SK-N-SH (cell line): ENCODE data around the gene POLL. TPM values are rescaled to one million over a fixed set of nuclear protein-coding genes. Genes with fewer than 3 reads are reported as not detected.

Experiments
- CTCF ChIA-PET: fragments of 300-600, 350-600 bp; formaldehyde crosslinking; extraction: SDS; loops from one replicate; lab custom pipeline; 2021; lab: Yijun Ruan, JAX
- POLR2A ChIA-PET: fragments of 350-600 bp; sonication (Branson Sonifier 250); formaldehyde crosslinking; extraction: SDS; loops from one replicate; lab custom pipeline; 2020; ENCODE audit warnings: antibody characterized with exemption, inconsistent platforms; lab: Yijun Ruan, JAX
- DNase-seq: peaks from one replicate; pipeline ENCODE4 v3.0.0; 2012
- H2AFZ ChIP-seq: fragments of 200-600 bp; sonication (generic); 2 replicates; pipeline ENCODE4 v1.8.1; 2016; ENCODE audit warnings: antibody characterized with exemption, mild to moderate bottlenecking, low read depth
- H3F3A ChIP-seq: fragments of 200-600 bp; sonication (generic); replicated peaks from 2 replicates; pipeline ENCODE3; 2016; ENCODE audit warnings: antibody characterized with exemption, mild to moderate bottlenecking; ENCODE audit not compliant: insufficient read depth
- H3K27ac ChIP-seq, 2 experiments: fragments of 200-500 bp in 1 of 2; fragments of 200-600 bp in 1 of 2; sonication (Bioruptor generic) in 1 of 2; sonication (generic), shearing (Covaris generic) in 1 of 2; 2 replicates each; pipeline versions ENCODE4 v1.5.1 to v1.6.1; 2014 to 2016; ENCODE audit warnings: low read depth in 2 of 2, inconsistent platforms in 1 of 2, low read length in 1 of 2, mild to moderate bottlenecking in 1 of 2, mixed read lengths in 1 of 2
- H3K27me3 ChIP-seq: fragments of 200-600 bp; sonication (generic), shearing (Covaris generic); 2 replicates; pipeline ENCODE4 v1.6.1; 2016; ENCODE audit warnings: mixed run types; ENCODE audit not compliant: insufficient read depth
- H3K36me3 ChIP-seq, 2 experiments: fragments of 200-500 bp in 1 of 2; fragments of 200-600 bp in 1 of 2; sonication (Bioruptor generic) in 1 of 2; sonication (generic) in 1 of 2; replicated peaks in 1 of 2; 2 replicates each; pipeline versions ENCODE3 to v1.5.1; 2014 to 2016; ENCODE audit warnings: low read length in 1 of 2, mild to moderate bottlenecking in 1 of 2; ENCODE audit not compliant: insufficient read depth in 2 of 2, control insufficient read depth in 1 of 2
- H3K4me1 ChIP-seq, 2 experiments: fragments of 200-500 bp in 1 of 2; fragments of 200-600 bp in 1 of 2; sonication (Bioruptor generic) in 1 of 2; sonication (generic), shearing (Covaris generic) in 1 of 2; 2 replicates each; pipeline versions ENCODE4 v1.5.1 to v1.6.1; 2014 to 2016; ENCODE audit warnings: low read depth in 1 of 2, low read length in 1 of 2, mixed run types in 1 of 2; ENCODE audit not compliant: insufficient read depth in 2 of 2, control insufficient read depth in 1 of 2
- H3K4me2 ChIP-seq: fragments of 200-600 bp; sonication (generic), shearing (Covaris generic); 2 replicates; pipeline ENCODE4 v1.6.1; 2017; ENCODE audit warnings: mixed run types
- H3K4me3 ChIP-seq, 2 experiments: fragments of 200-500 bp in 1 of 2; fragments of 200-600 bp in 1 of 2; sonication (Bioruptor generic) in 1 of 2; sonication (generic), shearing (Covaris generic) in 1 of 2; 2 replicates each; pipeline versions ENCODE4 v1.5.1 to v1.8.1; 2014 to 2016; ENCODE audit warnings: low read depth in 2 of 2, inconsistent platforms in 1 of 2, low read length in 1 of 2, mild to moderate bottlenecking in 1 of 2, mixed read lengths in 1 of 2, moderate library complexity in 1 of 2
- H3K79me2 ChIP-seq: fragments of 200-600 bp; sonication (generic); 2 replicates; pipeline ENCODE4 v1.8.1; 2017; ENCODE audit warnings: mild to moderate bottlenecking; ENCODE audit not compliant: insufficient read depth
- H3K9ac ChIP-seq: fragments of 200-600 bp; sonication (generic); 2 replicates; pipeline ENCODE4 v1.6.1; 2017; ENCODE audit warnings: mixed run types
- H3K9me2 ChIP-seq: fragments of 200-600 bp; sonication (generic); 2 replicates; pipeline ENCODE4 v1.6.1; 2017; ENCODE audit warnings: mixed run types
- H3K9me3 ChIP-seq: fragments of 200-600 bp; sonication (generic); 2 replicates; pipeline ENCODE4 v1.6.1; 2017; ENCODE audit warnings: mixed run types, mild to moderate bottlenecking, moderate library complexity
- H4K20me1 ChIP-seq: fragments of 200-600 bp; sonication (generic); 2 replicates; pipeline ENCODE4 v1.6.1; 2017; ENCODE audit warnings: mild to moderate bottlenecking, mixed run types; ENCODE audit not compliant: insufficient read depth
- ELF1 ChIP-seq: IDR thresholded peaks from 2 replicates; pipeline ENCODE4 v1.4.0; 2012
- GABPA ChIP-seq: IDR thresholded peaks from 2 replicates; pipeline ENCODE4 v1.4.0; 2012; ENCODE audit warnings: low read depth, mild to moderate bottlenecking
- JUND ChIP-seq: IDR thresholded peaks from 2 replicates; pipeline ENCODE4 v1.4.0; 2012
- MEF2A ChIP-seq: IDR thresholded peaks from 2 replicates; pipeline ENCODE4 v1.4.0; 2012; ENCODE audit warnings: low read depth, borderline replicate concordance
- POLR2AphosphoS5 ChIP-seq: IDR thresholded peaks from 2 replicates; pipeline ENCODE4 v1.6.1; 2012; ENCODE audit warnings: low read depth, low read length
- RCOR1 ChIP-seq: fragments of 150-350 bp; IDR thresholded peaks from 2 replicates; pipeline ENCODE4 v1.6.1; 2017; ENCODE audit warnings: antibody characterized with exemption, low read length
- SMC3 ChIP-seq: IDR thresholded peaks from 2 replicates; pipeline ENCODE4 v1.6.1; 2012; ENCODE audit warnings: low read depth, low read length, improper control_type of control experiment
- TCF12 ChIP-seq: IDR thresholded peaks from 2 replicates; pipeline ENCODE4 v1.4.0; 2012
- TEAD4 ChIP-seq: IDR thresholded peaks from 2 replicates; pipeline ENCODE4 v1.4.0; 2012; ENCODE audit warnings: mild to moderate bottlenecking, borderline replicate concordance; ENCODE audit not compliant: insufficient read depth
- WGBS: methylation state at CpG from one replicate; pipeline ENCODE4 v1.1.6; 2017; ENCODE audit warnings: low lambda C conversion rate; 5-methylcytosine and 5-hydroxymethylcytosine counted together
- polyA plus RNA-seq, 3 experiments: library from polyadenylated mRNA; depleted of rRNA; stranded (reverse); fragments of >200 nt; gene quantifications; 2 replicates each; pipeline ENCODE4 v1.2.3, GENCODE V29; 2012
- TF ChIP-seq, protein P1 (sequence below): fragments of 150-350 bp; IDR thresholded peaks from 2 replicates; pipeline ENCODE4 v1.6.1; 2017; ENCODE audit warnings: antibody characterized with exemption, low read length, low read depth, borderline replicate concordance
- TF ChIP-seq, protein P2 (sequence below): fragments of 150-350 bp; IDR thresholded peaks from 2 replicates; pipeline ENCODE4 v1.6.1; 2016; ENCODE audit warnings: mild to moderate bottlenecking, low read depth, low read length
- TF ChIP-seq, protein P3 (sequence below): IDR thresholded peaks from 2 replicates; pipeline ENCODE4 v1.4.0; 2012; ENCODE audit warnings: low read depth, borderline replicate concordance

POLL gene
- polyA plus RNA-seq, 1 of the 3 experiments (the other 2 are of a cell fraction), result 22.0 TPM

DNA sequence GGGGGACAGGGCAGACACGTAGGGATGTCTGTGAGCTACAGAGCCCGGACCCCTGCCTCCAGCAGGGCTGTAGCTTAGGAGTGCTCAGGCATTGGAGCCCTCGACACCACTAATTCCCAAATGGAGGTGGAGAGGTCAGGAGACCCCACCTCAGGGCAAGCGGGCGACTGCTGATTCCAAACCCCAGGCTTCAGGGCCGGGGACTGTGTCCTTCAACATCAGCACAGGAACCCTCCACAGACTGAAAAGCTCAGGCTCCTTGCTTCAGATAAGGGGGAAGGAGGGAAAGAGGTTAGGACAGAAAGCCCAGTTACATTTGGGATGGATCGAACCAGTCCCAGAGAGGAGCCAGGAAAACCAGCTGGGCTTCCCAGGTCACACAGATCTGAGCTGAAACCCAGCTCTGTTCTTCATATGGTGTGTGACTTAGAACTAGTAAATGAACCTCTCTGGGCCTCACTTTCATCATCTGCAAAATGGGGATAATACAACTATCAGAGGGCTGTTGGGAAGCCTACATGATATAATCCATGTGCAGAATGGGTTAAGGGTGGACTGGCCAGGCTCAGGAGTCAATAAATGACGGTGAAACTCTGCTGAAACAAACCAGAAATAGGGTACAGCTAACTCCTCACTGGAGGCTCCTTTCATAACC lies 16.7 kb downstream of the POLL start (continued):
- TF ChIP-seq, protein P1, sequence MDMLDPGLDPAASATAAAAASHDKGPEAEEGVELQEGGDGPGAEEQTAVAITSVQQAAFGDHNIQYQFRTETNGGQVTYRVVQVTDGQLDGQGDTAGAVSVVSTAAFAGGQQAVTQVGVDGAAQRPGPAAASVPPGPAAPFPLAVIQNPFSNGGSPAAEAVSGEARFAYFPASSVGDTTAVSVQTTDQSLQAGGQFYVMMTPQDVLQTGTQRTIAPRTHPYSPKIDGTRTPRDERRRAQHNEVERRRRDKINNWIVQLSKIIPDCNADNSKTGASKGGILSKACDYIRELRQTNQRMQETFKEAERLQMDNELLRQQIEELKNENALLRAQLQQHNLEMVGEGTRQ, result no peak
- TF ChIP-seq SMC3, result no peak
- TF ChIP-seq TEAD4, result no peak
- TF ChIP-seq, all 33 proteins: peak for 0

DNA sequence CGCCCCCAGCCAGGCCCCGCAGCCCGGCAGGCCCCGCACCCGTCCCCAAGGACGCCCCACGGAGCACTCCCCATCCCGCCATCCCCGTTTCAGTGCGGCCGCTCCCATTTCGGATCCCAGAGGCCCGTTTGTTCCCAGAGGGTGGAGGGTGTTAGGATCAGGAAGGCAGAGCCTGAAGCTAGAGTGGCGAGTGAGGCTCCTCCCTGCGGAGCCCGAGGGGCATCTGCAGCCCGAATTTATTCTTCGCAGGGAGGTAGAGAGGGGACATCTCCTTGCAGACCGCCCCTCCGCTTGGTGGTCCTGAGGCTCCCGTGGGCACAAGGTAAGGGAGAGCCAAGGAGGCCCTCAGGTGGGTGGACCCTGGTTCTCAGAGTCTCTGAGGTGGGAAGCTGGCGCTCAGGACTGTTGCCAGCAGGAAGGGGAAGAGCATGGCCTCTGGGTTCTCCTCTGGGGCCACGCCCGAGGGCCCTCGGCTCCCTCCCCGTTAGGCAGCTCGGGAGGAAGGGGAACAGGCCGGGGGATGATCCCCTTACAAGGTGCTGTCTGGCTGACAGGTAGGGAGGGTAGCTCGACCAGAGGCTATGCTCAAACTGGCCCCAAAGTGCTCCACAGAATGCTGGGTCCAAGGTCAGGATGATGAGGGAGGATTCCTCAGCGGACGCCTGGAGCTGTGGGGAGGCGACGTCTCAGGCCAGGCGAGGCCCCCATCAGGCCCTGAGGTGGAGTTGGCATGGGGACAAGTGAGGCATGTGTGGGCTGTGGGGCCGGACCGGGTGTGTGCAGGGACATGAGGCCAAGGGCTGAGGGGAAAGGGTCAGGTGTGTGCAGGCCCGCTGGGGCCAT lies 17.4 kb downstream of the POLL start:
- POLR2A ChIA-PET, result interaction anchor here (0.8 to 2.2 kb wide), 6 partner anchors 12 to 356 kb away, joined by 3 to 7 read pairs (median 4); partner anchors contain the start of genes DPCD and POLL
- Histone ChIP-seq H3K79me2 (no peaks in the 10 kb centered on the region), H3K9me2 (no peaks in the 10 kb centered on the region), H4K20me1 (no peaks in the 10 kb centered on the region), H3K9me3 (no peaks in the 10 kb centered on the region), H3K9ac (peak overlapping the region; percentile 62), H2AFZ (peak overlapping the region; percentile 80), H3K4me1 (peaks cover 0 to 29% of the 10 kb centered on the region in 2 experiments; a peak in 1 of 4 replicates), H3K4me2 (peak overlapping the region; percentile 86), H3K27me3 (no peaks in the 10 kb centered on the region; the same call in 1 of the 2 replicates), H3F3A (no peaks in the 10 kb centered on the region), H3K4me3 (peak overlapping the region; percentile 66 to 70), H3K36me3 (no peaks in the 10 kb centered on the region), H3K27ac (no peak overlapping the region; a peak in 1 of 4 replicates)
- DNase-seq, result peak; percentile 56
- no peak for TF ChIP-seq RCOR1
- TF ChIP-seq, protein P1, result no peak
- no peak for TF ChIP-seq ELF1
- TF ChIP-seq MEF2A, result no peak
- no peak for TF ChIP-seq POLR2AphosphoS5
- TF ChIP-seq TCF12, result no peak
- TF ChIP-seq GABPA, result no peak
- TF ChIP-seq, protein P2, sequence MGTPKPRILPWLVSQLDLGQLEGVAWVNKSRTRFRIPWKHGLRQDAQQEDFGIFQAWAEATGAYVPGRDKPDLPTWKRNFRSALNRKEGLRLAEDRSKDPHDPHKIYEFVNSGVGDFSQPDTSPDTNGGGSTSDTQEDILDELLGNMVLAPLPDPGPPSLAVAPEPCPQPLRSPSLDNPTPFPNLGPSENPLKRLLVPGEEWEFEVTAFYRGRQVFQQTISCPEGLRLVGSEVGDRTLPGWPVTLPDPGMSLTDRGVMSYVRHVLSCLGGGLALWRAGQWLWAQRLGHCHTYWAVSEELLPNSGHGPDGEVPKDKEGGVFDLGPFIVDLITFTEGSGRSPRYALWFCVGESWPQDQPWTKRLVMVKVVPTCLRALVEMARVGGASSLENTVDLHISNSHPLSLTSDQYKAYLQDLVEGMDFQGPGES, result no peak
- TF ChIP-seq, protein P3, sequence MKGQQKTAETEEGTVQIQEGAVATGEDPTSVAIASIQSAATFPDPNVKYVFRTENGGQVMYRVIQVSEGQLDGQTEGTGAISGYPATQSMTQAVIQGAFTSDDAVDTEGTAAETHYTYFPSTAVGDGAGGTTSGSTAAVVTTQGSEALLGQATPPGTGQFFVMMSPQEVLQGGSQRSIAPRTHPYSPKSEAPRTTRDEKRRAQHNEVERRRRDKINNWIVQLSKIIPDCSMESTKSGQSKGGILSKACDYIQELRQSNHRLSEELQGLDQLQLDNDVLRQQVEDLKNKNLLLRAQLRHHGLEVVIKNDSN, result no peak
- TF ChIP-seq JUND, result no peak
- CTCF ChIA-PET, result interaction anchor here (0.6 to 9.1 kb wide), 55 partner anchors 8 to 419 kb away, joined by 3 to 164 read pairs (median 4); partner anchors contain the start of genes DPCD, NPM3 and POLL
- WGBS, result 29% methylated on average over 15 of the region's 37 CpGs
